HG03575 (cell line): Measurements from ENCODE around the gene ZNF483.
"Not testable (repeated sequence)": the region's sequence is repeated elsewhere in the genome, so short reads cannot be mapped to it uniquely, and the experiment has no call there.

ENCODE experiments used
- ATAC-seq: cut with Tn5 transposase; IDR thresholded peaks from one replicate; pipeline ENCODE4 v1.9.1; 2021; ENCODE audit not compliant: unreplicated experiment, insufficient number of reproducible peaks, low FRiP score; ENCODE audit errors: extremely low read depth

ZNF483 gene

GRCh38 chr9:111603041-111603440, 78.1 kb downstream of the ZNF483 start:
- ATAC-seq = no peak

- no peak for ATAC-seq
Observed at GRCh38 chr9:111604054-111604615, 79.2 kb downstream of the ZNF483 start.

DNA sequence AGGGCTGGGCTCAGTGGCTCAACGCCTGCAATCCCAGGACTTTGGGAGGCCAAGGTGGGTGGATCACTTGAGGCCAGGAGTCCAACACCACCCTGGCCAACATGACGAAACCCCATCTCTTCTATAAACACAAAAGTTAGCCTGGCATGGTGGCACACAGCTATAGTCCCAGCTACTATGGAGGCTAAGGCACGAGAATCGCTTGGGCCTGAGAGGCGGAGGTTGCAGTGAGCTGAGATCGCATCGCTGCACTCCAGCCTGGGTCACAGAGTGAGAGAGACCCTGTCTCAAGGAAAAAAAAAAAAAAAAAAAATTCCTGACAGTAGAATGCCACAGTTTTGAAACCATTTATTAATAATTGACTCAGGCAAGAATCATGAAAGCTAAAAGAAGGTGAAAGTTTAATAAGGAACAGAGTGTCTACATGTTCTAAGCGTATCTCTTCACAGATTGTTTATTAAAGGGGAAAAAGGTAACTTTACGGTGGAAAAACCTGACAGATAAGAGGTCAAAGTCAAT, 80.1 kb downstream of the ZNF483 start:
- ATAC-seq = no peak

DNA sequence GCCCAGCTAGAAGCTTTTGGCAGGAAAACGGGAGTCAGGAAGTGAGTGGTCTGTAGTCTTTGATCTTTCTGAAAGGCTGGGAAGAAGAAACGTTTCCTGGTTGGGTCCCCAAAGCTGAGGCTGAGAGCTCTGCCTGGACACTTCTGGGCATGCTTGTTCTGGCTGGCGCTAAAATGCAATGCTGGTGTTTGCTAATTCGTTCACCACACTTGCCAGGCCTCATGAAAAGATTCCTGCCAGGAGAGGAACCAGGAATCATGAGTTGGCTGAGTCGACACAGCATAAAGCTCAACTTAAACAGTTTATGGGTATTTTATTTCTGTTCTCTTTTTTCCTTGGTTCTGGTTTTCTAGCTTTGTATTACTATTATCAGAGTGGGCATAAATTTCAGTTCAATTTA, 85.2 kb downstream of the ZNF483 start:
- no peak for ATAC-seq

GRCh38 chr9:111610845-111611244, 85.9 kb downstream of the ZNF483 start:
- no peak for ATAC-seq

DNA sequence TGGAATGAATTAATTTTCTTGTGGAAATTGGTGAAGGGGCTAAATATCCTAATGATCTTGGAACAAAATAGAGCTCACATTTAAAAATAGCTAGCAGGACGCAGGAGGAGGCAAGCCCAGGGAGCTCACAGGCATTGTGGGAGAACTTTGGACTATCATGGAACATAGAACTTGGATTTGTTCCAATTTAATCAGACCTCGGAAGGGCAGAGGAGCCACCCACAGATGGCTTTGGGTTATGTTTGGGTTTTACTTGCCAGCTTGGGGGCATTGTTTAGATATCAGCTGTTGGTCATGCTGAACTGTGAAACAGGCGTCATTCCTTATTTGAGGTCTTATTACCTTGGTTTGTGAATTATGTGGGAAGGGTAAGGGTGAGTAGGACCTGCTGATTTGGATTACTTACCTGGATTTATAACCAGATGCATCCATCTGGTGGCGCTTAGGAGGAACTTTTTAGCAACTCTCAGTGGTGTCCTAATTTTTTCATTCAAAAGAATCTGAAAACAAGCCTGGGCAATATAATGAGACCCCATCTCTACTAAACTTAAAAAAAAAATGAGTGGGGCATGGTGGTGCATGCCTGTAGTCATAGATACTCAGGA, 88.6 kb downstream of the ZNF483 start:
- ATAC-seq = no peak

GRCh38 chr9:111615928-111616327, 90.9 kb downstream of the ZNF483 start:
- no peak for ATAC-seq

DNA sequence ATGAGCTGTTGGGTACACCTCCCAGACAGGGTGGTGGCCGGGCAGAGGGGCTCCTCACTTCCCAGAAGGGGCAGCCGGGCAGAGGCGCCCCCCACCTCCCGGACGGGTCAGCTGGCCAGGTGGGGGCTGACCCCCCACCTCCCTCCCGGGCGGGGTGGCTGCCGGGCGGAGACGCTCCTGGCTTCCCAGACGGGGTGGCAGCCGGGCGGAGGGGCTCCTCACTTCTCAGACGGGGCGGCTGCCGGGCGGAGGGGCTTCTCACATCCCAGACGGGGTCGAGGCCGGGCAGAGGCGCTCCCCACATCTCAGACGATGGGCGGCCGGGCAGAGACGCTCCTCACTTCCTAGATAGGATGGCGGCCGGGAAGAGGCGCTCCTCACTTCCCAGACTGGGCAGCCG, 92.4 kb downstream of the ZNF483 start:
- ATAC-seq = not testable (repeated sequence)

DNA sequence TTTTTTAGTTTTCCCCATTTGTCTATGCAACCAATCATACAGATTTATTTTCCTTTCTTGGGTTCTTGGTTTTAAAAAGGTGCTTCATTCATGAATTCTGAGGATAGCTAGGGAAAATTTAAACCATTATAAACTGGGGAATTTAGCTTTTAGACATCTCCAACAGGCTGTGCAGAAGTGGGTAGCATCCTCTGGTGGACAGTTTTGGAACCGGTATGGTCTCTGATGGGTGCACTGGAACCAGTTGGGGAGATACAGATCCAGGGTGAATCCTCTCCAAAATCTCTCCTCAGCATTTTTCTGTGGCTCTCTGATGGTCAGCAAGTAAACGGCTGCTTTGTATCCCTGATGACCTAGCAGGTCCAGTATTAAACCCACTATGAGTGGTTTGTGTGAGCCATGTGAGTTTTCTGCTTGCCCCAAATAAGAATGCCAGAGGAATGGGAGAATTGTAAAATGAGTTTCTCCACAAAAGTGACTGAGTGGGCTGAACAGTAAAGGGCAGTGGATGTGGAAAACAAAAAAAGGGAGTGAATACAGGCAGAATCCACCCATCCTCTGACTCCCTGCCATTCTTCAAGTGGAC, 97.0 kb downstream of the ZNF483 start:
- ATAC-seq = no peak

DNA sequence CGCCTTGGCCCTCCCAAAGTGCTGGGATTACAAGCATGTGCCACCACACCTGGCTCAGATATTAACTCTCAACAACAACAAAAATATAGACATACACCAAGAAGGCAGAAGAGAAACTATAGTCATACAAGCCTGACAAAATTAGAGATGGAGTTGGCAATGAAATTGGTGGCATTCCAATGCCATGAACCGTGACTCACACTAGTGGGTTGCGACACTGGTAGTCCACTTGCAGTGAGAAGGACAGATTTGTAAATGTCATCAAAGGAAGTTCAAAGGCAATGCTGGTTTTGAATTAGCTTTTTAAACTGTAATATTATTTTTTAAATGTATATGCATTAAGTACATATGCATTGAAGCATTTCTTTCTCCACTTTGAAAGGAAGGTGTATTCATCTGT, 97.6 kb downstream of the ZNF483 start:
- ATAC-seq = no peak
